HG03025 (cell line): ENCODE data around the gene EPHX1.

Source experiments
- ATAC-seq: cut with Tn5 transposase; IDR thresholded peaks from one replicate; pipeline ENCODE4 v1.9.1; 2021; ENCODE audit warnings: mild to moderate bottlenecking, moderate library complexity; ENCODE audit not compliant: unreplicated experiment, low FRiP score

The EPHX1 gene

DNA sequence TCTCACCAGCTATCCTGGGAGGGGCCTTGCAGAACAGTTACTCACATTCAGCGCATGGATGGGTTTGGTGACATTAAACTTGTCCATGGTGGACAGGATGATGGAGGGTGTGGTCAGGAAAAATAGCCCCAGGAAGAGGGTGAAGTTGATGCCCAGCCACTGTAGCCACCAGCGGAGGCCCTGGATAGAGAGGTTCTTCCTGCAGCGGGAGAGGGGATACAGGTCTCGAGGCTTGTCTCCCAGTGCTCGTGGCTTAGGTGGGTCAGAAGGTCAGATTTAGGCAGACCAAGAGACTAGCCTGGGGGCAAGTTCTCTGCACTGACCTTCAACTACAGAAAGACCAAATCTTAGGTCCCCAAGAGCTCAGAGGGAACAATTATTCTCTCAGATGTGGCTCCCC, 49.2 kb downstream of the EPHX1 start:
- no peak for ATAC-seq

DNA sequence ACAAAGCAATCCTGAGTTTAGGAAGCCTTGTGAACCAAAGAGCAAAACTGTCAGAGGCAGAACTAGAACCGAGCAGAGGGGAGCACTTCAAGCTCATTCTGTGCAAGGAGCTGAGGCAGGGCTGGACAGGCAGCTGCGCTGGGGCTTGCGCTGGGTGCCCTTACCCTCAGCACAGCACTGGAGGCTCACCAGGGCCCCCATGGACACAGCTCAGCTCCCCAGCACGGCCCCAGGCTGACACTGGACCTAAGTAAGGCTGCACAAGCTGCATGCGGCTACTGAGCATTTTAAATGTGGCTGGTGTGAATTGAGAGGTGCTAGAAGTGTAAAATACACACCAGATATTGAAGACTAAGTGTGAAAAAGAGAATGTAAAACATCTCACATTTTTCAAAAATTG, 50.2 kb downstream of the EPHX1 start:
- no peak for ATAC-seq

DNA sequence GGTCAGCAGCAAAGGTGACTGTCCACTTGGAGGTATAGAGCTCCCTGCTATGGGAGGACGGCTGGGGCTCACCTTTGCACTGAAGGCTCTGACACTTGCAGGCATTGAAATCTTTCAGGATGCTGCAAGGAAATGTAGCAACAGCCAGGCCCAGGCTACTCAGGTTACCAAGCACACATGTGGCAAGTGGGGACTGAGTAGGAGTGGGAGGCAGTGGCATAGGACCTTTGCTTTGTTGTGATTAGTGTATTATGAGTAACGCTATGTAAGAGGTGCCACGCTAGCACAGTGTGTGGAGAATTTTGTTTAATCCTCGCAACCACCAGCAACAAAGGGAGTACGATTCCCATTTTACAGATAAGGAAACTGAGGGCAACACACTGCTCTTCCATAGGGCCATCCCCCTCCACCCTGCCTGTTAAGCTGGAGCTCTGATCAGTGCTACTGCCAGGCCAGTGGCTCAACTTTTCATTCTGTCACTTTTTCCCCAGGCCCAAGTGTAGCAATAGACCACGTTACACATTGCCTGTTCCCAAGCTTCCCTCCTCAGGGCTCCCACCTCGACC, 51.0 kb downstream of the EPHX1 start:
- no peak for ATAC-seq

DNA sequence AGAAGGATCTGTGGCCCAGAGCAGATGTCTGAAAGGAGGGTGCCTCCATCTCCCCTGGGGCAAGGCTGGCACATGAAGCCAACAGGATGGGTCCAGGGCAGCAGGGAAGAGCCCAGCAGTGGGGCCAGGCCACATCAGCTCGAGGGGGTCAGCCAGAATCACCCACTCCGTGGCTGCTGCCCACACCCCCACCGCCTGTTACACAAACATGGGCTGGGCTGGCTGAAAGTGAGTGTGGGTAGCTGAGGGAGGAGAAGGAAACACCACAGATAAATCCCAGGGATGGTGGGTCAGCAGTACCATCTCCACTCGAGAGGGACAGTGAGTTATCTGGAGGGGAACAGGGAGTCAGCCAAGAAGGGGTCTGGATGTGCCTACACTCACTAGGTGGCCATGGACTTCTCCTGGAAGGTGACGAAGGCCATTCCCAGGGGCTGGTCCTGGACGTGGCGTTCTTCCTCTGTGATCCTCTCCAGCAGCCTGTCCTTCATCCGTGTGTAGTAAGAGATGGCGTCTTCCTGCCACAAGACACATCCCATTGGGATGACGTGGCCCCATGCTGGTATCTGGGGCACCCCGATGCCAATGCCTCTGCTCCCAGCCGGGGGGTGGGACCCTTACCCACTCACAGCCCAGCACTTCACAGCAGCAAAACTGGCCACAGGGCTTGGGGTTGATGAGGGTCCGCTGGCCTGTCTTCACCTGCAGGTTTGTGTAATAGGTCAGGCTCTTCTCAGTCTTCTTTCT, 52.1 kb downstream of the EPHX1 start:
- ATAC-seq: no peak

DNA sequence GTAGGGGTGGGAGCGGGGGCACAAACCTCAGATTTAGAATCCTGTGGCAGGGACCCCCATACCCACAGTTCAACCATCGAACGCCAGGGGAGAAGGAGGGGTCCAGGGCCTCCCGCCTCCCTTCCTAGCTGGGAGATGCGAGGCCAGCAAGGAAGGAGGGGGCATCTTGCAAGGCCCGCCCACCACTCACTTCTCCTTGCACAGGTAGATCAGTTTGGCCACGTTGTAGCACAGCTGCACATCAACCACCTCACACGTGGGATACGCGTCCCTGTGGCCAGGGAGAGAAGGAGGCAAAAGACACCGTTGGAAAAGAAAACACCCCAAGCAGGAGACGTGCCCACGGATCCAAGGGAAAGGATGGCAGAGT, 52.6 kb downstream of the EPHX1 start:
- no peak for ATAC-seq

DNA sequence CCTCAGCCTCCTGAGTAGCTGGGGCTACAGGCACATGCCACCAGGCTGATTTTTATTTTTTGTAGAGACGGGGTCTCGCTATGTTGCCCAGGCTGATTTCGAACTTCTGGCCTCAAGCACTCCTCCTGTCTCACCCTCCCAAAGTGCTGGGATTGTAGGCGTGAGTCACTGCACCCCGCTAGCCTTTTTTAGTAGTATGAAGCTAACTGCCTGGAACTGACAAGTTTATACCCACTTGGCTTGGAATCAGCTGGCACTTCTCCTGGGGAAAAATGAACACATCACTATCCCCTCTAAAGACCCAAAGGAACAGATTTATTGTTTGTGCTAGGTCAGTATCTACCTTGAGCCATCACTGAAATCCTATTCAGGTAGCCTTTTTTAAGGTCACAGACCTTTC, 53.2 kb downstream of the EPHX1 start:
- ATAC-seq: no peak

DNA sequence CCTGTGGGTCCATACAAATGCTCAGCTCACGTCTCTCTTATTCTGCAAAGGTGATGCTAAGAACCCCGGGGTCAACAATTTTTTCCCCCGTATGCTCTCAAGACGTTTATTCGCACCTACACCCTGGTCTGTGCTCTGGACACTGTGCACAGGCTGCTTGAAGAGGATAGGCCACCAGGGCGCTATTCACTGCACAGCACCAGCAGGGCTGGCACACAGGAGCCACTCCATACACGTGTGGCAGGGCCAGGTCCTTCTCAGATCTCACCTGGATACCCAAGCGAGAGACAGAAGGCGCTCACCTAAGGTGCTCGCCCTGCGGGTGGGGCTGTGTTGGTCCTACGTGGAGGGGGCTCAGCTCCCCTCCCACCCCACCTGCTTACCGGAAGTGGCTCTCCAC, 55.6 kb downstream of the EPHX1 start:
- ATAC-seq: no peak

DNA sequence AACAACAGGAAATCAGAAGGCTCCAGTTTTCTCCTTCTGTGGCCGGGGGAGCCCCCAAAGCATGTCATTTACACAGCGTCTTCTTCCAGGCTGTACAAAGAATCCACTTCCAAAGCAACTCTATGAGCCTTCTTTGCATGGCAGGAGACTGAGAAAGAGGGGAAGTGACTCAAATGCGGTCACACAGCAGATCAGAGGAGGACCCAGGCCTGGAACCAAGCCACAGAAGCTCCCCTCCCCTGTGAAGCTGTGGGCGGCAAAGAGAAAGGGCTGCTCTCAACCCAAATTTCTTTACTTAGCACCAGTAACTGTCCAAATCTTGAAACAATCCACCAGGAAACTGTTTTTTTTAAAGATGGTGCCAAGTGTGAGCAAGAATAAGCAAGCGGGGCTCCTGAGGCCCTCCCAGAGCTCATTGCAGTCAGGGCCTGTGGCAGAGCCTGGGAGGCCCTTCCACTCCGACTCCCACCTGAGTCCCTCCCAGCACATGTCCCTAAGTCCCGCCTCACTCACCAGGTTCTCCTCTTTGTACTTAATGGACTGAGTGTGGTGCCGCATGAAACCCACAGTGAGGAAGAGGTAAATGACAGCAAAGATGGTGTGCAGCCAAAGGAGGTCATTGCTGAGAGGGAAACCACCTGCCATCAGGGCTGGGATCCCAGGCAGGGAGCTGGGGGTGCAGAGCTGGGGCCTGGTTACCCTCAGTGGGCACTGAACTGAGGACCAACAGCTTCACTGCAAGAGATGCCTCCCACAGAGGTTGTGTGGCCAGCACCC, 56.3 kb downstream of the EPHX1 start:
- ATAC-seq: no peak

DNA sequence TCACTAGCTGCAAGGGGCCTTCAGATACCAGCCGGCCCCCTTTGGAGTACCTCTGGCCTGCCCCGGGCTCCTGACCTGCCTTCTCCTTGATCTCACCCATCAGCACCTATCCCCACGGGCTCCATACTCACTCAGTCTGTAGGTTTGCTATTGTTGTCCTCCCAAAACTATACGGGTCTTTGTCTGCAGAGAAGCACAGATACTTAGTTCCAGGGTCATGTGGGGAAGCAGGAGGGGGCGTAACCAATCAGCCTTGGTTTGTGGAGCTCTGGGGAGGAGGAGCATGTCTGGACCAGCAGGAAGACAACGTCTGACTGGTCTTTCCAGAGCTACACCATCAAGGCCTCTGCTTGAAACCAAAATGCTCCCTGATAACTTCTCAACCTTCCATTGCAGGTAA, 57.1 kb downstream of the EPHX1 start:
- ATAC-seq: no peak

DNA sequence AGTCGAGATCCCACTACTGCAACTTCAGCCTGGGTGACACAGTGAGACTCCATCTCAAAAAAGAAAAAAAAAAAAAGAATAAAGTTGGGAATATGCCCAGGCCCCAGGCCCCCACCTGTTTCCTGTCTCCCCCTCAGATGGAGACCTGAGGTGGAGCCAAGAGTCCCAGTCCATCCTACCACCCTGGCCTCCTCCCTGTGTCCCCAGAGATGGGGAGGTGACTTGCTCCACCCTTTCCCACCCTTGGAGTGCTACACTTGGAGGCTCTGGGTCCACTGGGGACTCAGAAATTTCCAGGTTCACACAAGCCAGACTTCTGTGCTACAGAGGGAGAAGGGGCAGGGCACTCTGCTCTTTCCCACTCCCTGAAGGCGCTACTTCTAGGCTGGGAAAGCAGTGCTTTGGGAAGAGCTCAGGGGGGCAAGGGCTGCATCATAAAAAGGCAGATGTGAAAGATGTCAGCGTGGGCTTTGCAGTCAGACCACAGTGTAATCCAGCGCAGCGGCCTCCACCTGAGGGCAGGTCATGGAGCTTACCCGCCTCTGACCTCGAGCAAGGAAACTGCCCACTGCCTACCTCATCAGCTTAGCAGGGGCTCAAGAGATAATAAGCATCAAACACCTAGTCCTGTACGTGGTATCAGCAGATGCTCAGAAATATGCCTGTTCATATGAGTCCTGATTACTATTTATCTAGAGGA, 58.9 kb downstream of the EPHX1 start:
- no peak for ATAC-seq

DNA sequence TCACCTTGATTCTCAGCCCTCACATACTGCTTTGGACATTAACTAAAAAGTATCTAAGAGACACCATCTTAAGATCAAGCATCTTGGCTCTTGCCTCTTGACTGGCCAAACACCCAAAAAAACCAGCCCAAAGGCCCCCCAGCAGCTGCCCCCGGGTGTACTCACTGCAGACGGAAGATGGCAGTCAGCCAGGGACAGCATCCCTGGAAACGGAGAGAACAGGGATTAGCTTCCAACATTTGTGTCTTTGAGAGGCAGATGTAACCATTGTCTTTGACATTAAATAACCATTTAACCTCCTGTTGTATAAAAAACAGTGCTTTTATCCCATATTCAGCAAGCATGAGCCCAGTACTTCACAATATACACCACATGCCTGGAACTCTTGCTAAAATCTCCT, 61.0 kb downstream of the EPHX1 start:
- no peak for ATAC-seq

DNA sequence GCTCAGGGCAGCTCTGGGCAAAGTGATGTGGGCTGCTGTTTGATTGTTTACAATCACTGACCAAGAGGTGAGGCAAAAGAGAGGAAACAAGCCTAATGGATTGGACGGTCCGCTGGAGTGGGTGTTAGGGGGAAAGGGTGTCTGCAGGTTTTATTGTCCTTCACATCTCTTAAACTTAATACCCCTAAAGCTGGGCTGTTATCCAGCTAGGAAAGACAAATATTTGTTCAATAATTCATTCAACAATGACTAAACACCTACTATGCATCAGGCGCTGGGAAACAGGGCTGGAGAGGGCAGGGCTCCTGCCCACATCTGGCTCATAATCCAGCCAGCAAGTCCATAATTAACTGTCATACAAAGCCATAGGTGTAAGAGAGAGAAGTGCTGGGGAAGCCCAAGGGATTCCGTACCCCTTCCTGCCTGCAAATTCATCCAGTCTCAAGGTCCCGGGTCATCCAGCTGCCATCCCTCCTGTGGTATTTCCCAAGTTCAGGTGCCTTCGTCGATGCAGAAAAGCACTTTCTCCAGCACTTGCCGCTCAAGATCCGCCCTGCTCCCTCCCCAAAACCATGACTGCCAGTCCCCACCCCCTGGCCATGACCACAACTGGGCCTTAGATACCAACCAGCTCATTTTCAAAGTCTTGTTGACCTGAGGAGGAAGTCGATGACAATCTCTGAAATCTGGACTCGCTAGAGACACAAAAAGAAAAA, 61.6 kb downstream of the EPHX1 start:
- no peak for ATAC-seq

DNA sequence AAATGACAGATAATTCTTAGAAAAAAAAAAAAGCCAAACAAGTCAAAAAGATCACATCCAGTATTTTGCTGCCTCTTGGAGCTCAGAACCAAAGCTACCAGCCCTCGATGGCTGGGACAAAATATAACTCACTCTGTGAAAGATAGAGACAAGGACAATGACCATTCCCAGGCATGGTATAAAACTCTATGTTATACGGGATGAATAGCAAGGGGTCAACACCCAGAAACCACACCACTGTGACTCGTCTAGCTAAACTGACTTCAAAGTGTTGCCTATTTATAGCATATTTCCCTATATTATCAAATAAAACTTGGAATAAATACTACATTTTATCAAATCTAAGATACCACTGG, 62.1 kb downstream of the EPHX1 start:
- ATAC-seq: no peak

DNA sequence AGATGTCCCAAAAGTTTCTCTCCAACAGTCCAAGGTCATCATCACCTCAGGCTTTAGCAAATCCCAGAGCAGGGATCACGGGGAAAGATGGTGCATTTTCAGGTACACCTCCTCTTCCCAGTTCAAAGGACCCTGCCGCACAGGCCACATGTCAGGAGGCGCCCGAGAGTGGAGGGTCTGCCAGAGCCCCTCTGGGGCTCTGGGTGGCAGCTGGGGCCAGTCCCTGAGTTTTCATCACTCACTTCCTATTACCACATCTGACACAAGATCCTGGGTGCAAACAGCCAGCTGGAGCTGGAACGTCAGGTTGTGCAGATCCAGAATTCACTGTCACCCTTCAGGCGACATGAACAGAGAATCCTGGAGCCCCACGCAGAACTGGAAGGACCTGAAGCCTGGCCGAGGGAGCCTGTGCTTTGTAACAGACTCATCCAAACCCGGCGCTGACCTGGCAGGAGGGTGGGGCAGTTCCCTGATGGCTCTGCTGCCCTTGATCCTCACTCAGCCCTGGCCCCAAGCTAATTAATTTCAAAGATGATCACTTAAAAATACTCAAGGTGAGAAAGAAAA, 63.4 kb downstream of the EPHX1 start:
- no peak for ATAC-seq

DNA sequence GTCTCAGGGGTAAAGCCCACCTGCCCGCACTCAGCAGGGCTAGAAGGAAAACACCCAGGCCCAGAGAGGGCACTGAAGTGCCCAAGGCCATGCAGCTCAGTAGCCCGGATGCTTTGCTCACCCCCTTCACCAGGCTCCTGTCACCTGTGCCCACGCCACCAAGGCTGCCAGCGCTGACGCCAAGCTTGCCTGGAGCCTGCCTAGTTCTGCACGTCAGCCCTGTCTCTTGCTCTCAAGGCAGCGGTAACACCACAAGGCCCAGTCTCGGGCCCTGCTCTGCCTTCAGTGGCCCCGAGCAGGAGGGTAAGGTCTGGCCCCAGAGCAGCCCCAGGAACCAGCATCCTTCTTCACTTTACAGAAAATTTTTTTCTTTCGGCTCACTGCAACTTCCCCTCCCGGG, 64.5 kb downstream of the EPHX1 start:
- no peak for ATAC-seq

DNA sequence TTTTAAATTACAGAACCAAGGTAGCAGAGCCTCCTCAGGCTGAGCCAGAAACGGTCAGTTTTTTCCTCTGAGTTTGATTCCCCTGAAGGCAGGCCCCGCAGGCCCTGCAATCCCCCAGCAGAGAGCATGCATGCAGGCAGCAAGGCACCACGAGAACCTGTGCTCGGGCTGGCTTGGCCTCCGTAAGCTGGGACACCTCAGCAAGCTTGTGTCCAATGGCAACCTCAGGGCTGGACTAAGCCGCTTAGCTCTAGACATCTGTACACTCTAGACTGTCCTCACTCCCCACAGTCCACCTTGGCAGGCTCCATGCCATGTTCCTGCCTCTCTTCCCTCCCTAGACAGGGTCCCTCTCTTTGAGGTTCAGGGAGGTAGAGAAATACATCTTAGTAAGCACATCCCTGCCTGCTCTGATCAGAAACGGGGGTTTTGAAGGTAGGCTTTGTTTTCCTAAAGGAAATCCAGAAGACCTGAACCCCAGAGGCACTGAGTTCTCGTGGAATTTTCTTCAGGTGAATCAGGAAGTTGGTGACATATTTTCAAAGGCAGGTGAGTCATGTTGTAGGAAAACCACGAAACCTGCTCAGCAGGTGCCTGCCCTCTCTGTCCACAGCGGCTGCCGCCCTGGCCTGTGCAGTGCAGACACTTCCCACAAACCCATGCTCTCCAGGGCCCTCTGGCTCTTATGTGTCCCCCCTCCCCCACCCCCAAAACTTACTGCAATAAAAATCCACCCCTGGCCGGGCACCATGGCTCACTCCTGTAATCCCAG, 65.3 kb downstream of the EPHX1 start:
- ATAC-seq: no peak

DNA sequence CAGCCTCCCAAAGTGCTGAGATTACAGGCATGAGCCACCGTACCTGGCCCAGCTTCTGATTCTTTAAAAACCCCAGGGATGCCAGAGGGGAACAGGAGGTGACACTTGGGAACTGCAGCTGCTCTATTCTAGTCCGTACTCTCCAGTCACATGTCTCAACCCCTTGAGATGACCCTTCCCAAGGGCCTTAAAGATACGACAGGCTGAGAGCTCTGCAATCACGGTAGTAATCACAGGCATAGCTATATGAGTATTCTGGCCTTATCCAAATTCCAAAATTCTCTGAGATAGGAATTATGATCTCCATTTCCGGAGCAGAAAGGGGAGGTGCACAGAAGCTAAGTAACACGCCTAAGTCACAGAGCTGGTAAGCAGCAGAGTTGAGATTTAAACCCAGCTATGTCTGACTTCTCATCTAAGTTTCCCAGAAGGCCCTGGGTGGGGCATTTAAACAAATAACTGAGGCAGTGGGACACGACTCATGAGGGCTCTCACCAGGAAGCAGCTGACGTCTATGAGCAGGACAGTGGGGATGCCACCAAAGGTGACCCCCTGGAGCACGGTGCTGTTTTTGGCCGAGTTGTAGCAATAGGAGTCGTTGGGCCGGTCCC, 67.1 kb downstream of the EPHX1 start:
- ATAC-seq: no peak

DNA sequence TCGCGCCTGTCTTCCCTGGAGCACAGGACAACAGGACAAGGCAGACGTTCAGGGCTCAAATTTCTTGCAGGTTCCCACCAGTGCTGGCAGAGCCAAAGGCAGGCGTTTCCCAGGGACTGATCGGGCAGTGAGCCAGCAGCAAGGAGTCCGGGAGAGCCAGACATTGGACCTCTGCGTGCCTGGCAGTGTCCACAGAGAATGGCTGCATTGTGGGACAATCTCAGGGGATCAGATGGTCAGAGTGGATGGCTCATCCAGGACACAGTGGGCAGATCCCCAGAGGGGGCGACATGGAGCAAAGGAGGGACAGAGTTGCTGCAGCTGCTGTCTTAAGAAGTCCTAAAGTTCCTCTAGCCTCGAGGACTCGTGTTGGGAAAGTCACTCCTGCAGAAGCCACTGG, 67.7 kb downstream of the EPHX1 start:
- no peak for ATAC-seq

DNA sequence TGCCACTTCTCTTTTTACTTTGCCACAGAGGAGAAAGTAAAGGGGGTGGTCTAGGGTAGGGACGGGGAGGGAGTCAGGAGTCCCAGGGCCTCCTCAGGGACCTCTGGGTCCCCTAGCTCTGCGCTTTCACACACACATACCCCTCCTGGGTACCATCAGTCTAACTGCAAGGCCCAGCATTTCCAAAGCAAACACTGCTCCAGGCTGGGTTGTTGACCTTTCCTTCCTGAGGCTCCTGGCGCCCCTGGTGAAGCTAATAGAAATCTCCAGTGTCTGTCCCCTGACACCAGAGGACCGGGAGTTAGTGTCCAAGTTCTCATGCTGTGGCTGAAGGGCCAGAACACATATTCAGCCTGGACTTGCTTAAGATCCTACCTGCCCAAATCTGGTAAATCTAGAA, 68.4 kb downstream of the EPHX1 start:
- no peak for ATAC-seq
